Lower leg skin (tissue), 3 donors: ENCODE results near the gene CD33.

Source experiments
- CTCF ChIP-seq, 3 donors: fragments of 450-650 bp; IDR thresholded peaks; one replicate each; pipeline ENCODE4 v1.5.1; 2016; ENCODE audit warnings: antibody characterized with exemption in 3 of 3, mild to moderate bottlenecking in 3 of 3, moderate library complexity in 2 of 3
- POLR2A ChIP-seq, 2 donors: fragments of 450-650 bp; IDR thresholded peaks; one replicate each; pipeline ENCODE4 v1.6.1; 2016 to 2017; ENCODE audit warnings: antibody characterized with exemption in 2 of 2, mild to moderate bottlenecking in 1 of 2, moderate library complexity in 1 of 2

GRCh38 chr19:51207747-51208146, 17.1 kb upstream of the CD33 start:
- TF ChIP-seq CTCF (IDR thresholded peaks at IDR 0.05) (no peak), POLR2A (IDR thresholded peaks at IDR 0.05) (no peak)
